Stimulated activated effector memory CD8-positive, alpha-beta T cell treated with anti-CD3 and anti-CD28 coated beads, Interleukin-12 subunit alpha, Interleukin-12 subunit beta, amount 100 ng/mL, for 72 hours (primary cell): ENCODE results near the gene PXDN.

Experiments
- ATAC-seq: fragments of 150-1000 bp; cut with Tn5 transposase; 2 replicates; pipeline ENCODE4 v1.10.0; 2021
- DNase-seq, 2 donors: peaks; one replicate each; pipeline ENCODE4 v3.0.0; 2021 to 2022; ENCODE audit warnings: low spot score in 2 of 2
- H3K27ac Mint-ChIP-seq: one replicate; pipeline ENCODE4 v1.8.0; 2022; ENCODE audit warnings: mild to moderate bottlenecking, mixed read lengths
- H3K36me3 Mint-ChIP-seq: one replicate; pipeline ENCODE4 v1.8.0; 2022; ENCODE audit warnings: mild to moderate bottlenecking, mixed read lengths
- H3K4me1 Mint-ChIP-seq: one replicate; pipeline ENCODE4 v1.8.0; 2022; ENCODE audit warnings: mixed read lengths
- H3K4me3 Mint-ChIP-seq: one replicate; pipeline ENCODE4 v1.8.0; 2022; ENCODE audit warnings: mild to moderate bottlenecking, mixed read lengths
- H3K9me3 Mint-ChIP-seq: one replicate; pipeline ENCODE4 v1.8.0; 2022; ENCODE audit warnings: mixed read lengths

The PXDN gene

GRCh38 chr2:1618191-1618961, 125.9 kb downstream of the PXDN start:
- ATAC-seq: peak; percentile 31
- Mint-ChIP-seq H3K9me3 (peaks cover 2% of the 10 kb centered on the region), H3K27ac (no peak overlapping the region), H3K4me1 (no peaks in the 10 kb centered on the region), H3K36me3 (no peaks in the 10 kb centered on the region), H3K4me3 (no peak overlapping the region)
- DNase-seq: no peak

GRCh38 chr2:1617425-1618021, 126.8 kb downstream of the PXDN start:
- no peak overlapping the region for H3K4me3 Mint-ChIP-seq
- no peak for DNase-seq
- H3K4me1 Mint-ChIP-seq: no peaks in the 10 kb centered on the region
- H3K36me3 Mint-ChIP-seq: no peaks in the 10 kb centered on the region
- ATAC-seq: peak; percentile 22
- H3K9me3 Mint-ChIP-seq: no peaks in the 10 kb centered on the region
- H3K27ac Mint-ChIP-seq: no peak overlapping the region

- Mint-ChIP-seq H3K4me1 (no peaks in the 10 kb centered on the region), H3K27ac (no peak overlapping the region), H3K4me3 (no peak overlapping the region), H3K9me3 (no peaks in the 10 kb centered on the region), H3K36me3 (no peaks in the 10 kb centered on the region)
- DNase-seq (no peak), ATAC-seq (no peak)
Measured at GRCh38 chr2:1614564-1614963, 129.8 kb downstream of the PXDN start.

- DNase-seq (no peak), ATAC-seq (no peak)
- no peaks in the 10 kb centered on the region for H3K36me3 Mint-ChIP-seq
- no peak overlapping the region for H3K27ac Mint-ChIP-seq
- H3K4me3 Mint-ChIP-seq: no peak overlapping the region
- no peaks in the 10 kb centered on the region for H3K9me3 Mint-ChIP-seq
- H3K4me1 Mint-ChIP-seq: no peaks in the 10 kb centered on the region
Measured at GRCh38 chr2:1613731-1614354, 130.5 kb downstream of the PXDN start.

- Mint-ChIP-seq H3K9me3 (no peaks in the 10 kb centered on the region), H3K27ac (no peak overlapping the region), H3K4me1 (no peaks in the 10 kb centered on the region), H3K4me3 (no peak overlapping the region), H3K36me3 (no peaks in the 10 kb centered on the region)
- ATAC-seq: no peak
- no peak for DNase-seq
Measured at GRCh38 chr2:1613078-1613445, 131.3 kb downstream of the PXDN start.

- Mint-ChIP-seq H3K27ac (no peak overlapping the region), H3K9me3 (no peaks in the 10 kb centered on the region), H3K4me1 (no peaks in the 10 kb centered on the region), H3K4me3 (no peak overlapping the region), H3K36me3 (no peaks in the 10 kb centered on the region)
- ATAC-seq: no peak
- DNase-seq: no peak
Measured at GRCh38 chr2:1612391-1613077, 131.8 kb downstream of the PXDN start.

GRCh38 chr2:1611886-1612285, 132.4 kb downstream of the PXDN start:
- DNase-seq: no peak
- H3K4me3 Mint-ChIP-seq: no peak overlapping the region
- no peak overlapping the region for H3K27ac Mint-ChIP-seq
- no peak for ATAC-seq
- no peaks in the 10 kb centered on the region for H3K36me3 Mint-ChIP-seq
- no peaks in the 10 kb centered on the region for H3K9me3 Mint-ChIP-seq
- no peaks in the 10 kb centered on the region for H3K4me1 Mint-ChIP-seq

- ATAC-seq: no peak
- Mint-ChIP-seq H3K9me3 (no peaks in the 10 kb centered on the region), H3K4me1 (no peaks in the 10 kb centered on the region), H3K4me3 (no peak overlapping the region), H3K27ac (no peak overlapping the region), H3K36me3 (no peaks in the 10 kb centered on the region)
- no peak for DNase-seq
Measured at GRCh38 chr2:1610096-1610485, 134.2 kb downstream of the PXDN start.

GRCh38 chr2:1609485-1610095, 134.7 kb downstream of the PXDN start:
- no peak overlapping the region for H3K4me3 Mint-ChIP-seq
- no peaks in the 10 kb centered on the region for H3K9me3 Mint-ChIP-seq
- DNase-seq (no peak), ATAC-seq (no peak)
- no peaks in the 10 kb centered on the region for H3K4me1 Mint-ChIP-seq
- no peaks in the 10 kb centered on the region for H3K36me3 Mint-ChIP-seq
- H3K27ac Mint-ChIP-seq: no peak overlapping the region

GRCh38 chr2:1609040-1609439, 135.3 kb downstream of the PXDN start:
- ATAC-seq (no peak), DNase-seq (no peak)
- Mint-ChIP-seq H3K9me3 (no peaks in the 10 kb centered on the region), H3K4me3 (no peak overlapping the region), H3K4me1 (no peaks in the 10 kb centered on the region), H3K27ac (no peak overlapping the region), H3K36me3 (no peaks in the 10 kb centered on the region)

GRCh38 chr2:1607971-1608688, 136.2 kb downstream of the PXDN start:
- Mint-ChIP-seq H3K4me3 (no peak overlapping the region), H3K9me3 (no peaks in the 10 kb centered on the region)
- no peak for ATAC-seq

GRCh38 chr2:1607236-1607920, 136.9 kb downstream of the PXDN start:
- H3K9me3 Mint-ChIP-seq: no peaks in the 10 kb centered on the region
- DNase-seq: no peak
- no peaks in the 10 kb centered on the region for H3K4me1 Mint-ChIP-seq
- H3K27ac Mint-ChIP-seq: no peak overlapping the region
- ATAC-seq: peak; percentile 11
- H3K4me3 Mint-ChIP-seq: no peak overlapping the region
- no peaks in the 10 kb centered on the region for H3K36me3 Mint-ChIP-seq

More at GRCh38 chr2:1607971-1608688, 136.2 kb downstream of the PXDN start:
- Mint-ChIP-seq H3K4me1 (no peaks in the 10 kb centered on the region), H3K27ac (no peak overlapping the region), H3K36me3 (no peaks in the 10 kb centered on the region)
- DNase-seq: no peak

GRCh38 chr2:1606421-1607235, 137.7 kb downstream of the PXDN start:
- H3K27ac Mint-ChIP-seq: no peak overlapping the region
- no peaks in the 10 kb centered on the region for H3K36me3 Mint-ChIP-seq
- DNase-seq (no peak), ATAC-seq (peak; percentile 36)
- no peaks in the 10 kb centered on the region for H3K4me1 Mint-ChIP-seq
- H3K4me3 Mint-ChIP-seq: no peak overlapping the region
- no peaks in the 10 kb centered on the region for H3K9me3 Mint-ChIP-seq

GRCh38 chr2:1606046-1606400, 138.3 kb downstream of the PXDN start:
- H3K36me3 Mint-ChIP-seq: no peaks in the 10 kb centered on the region
- no peaks in the 10 kb centered on the region for H3K4me1 Mint-ChIP-seq
- ATAC-seq: peak; percentile 22
- H3K4me3 Mint-ChIP-seq: no peak overlapping the region
- H3K9me3 Mint-ChIP-seq: no peaks in the 10 kb centered on the region
- no peak overlapping the region for H3K27ac Mint-ChIP-seq
- no peak for DNase-seq
